Measurements from ENCODE around the gene CRYGN.

DNA sequence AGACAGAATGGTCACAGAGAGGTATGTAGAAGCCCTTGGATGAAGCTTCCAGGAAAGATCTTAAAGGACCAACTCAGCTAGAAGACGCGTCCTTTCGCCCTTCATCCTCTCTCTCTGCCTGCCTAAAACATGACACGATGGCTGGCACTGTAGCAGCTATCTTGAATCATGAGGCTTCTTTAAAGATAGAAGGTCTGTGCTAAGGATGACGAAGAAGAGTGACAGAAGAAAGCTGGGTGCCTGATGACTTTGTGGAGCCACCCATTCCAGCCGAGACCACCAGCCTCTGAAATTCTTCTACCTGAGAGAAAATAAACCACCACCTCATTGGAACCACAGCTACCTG, 55.6 kb downstream of the CRYGN start:
- TF ChIP-seq, protein P1, sequence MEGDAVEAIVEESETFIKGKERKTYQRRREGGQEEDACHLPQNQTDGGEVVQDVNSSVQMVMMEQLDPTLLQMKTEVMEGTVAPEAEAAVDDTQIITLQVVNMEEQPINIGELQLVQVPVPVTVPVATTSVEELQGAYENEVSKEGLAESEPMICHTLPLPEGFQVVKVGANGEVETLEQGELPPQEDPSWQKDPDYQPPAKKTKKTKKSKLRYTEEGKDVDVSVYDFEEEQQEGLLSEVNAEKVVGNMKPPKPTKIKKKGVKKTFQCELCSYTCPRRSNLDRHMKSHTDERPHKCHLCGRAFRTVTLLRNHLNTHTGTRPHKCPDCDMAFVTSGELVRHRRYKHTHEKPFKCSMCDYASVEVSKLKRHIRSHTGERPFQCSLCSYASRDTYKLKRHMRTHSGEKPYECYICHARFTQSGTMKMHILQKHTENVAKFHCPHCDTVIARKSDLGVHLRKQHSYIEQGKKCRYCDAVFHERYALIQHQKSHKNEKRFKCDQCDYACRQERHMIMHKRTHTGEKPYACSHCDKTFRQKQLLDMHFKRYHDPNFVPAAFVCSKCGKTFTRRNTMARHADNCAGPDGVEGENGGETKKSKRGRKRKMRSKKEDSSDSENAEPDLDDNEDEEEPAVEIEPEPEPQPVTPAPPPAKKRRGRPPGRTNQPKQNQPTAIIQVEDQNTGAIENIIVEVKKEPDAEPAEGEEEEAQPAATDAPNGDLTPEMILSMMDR (IDR thresholded peaks at IDR 0.05; ENCODE audit: low read depth, low read length) = no peak
- TF ChIP-seq MYC (IDR thresholded peaks at IDR 0.05; ENCODE audit: low read depth, low read length) (no peak), POLR2A (IDR thresholded peaks at IDR 0.05; ENCODE audit: extremely low read depth, insufficient read length) (no peak)
- TF ChIP-seq, protein P2, sequence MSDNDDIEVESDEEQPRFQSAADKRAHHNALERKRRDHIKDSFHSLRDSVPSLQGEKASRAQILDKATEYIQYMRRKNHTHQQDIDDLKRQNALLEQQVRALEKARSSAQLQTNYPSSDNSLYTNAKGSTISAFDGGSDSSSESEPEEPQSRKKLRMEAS (IDR thresholded peaks at IDR 0.05; ENCODE audit: low read depth, low read length) = no peak
